GM12878 (cell line): ENCODE data around the gene PDE8B.

Experiments
- CEBPB ChIP-seq, 2 experiments: fragments of 150-350 bp in 1 of 2; IDR thresholded peaks; 2 replicates each; pipeline ENCODE4 v1.6.1; 2012 to 2014; ENCODE audit warnings: low read depth in 2 of 2, low read length in 2 of 2, borderline replicate concordance in 1 of 2, inconsistent platforms in 1 of 2
- CHD2 ChIP-seq: IDR thresholded peaks from 2 replicates; pipeline ENCODE4 v1.6.1; 2011; ENCODE audit warnings: low read depth, low read length, improper control_type of control experiment, borderline replicate concordance
- MXI1 ChIP-seq: fragments of 150-350 bp; IDR thresholded peaks from 2 replicates; pipeline ENCODE4 v1.6.1; 2011; ENCODE audit warnings: low read depth, mild to moderate bottlenecking, inconsistent platforms, low read length, improper control_type of control experiment
- PAX5 ChIP-seq: IDR thresholded peaks from 2 replicates; pipeline ENCODE4 v1.6.1; 2011; ENCODE audit warnings: low read depth, low read length, borderline replicate concordance
- SP1 ChIP-seq: IDR thresholded peaks from one replicate; pipeline ENCODE4 v1.6.1; 2011; ENCODE audit warnings: low read depth, low read length
- SUZ12 ChIP-seq: fragments of 200-600 bp; sonication (generic); IDR thresholded peaks from one replicate; pipeline ENCODE4 v1.6.1; 2018; ENCODE audit warnings: antibody characterized with exemption, mild to moderate bottlenecking; ENCODE audit not compliant: unreplicated experiment
- TF ChIP-seq, protein P1 (sequence below): IDR thresholded peaks from 2 replicates; pipeline ENCODE4 v1.6.1; 2012; ENCODE audit warnings: mild to moderate bottlenecking, low read depth, low read length
- TF ChIP-seq, protein P2 (sequence below), 3 experiments: IDR thresholded peaks in 2 of 3; conservative IDR thresholded peaks in 1 of 3; 2 replicates each; pipeline ENCODE4 v1.5.1; 2011; ENCODE audit warnings: low read depth in 3 of 3, low read length in 3 of 3, mild to moderate bottlenecking in 3 of 3, control low read depth in 2 of 3, moderate library complexity in 2 of 3, inconsistent platforms in 1 of 3, mixed read lengths in 1 of 3; ENCODE audit not compliant: control insufficient read depth in 2 of 3, insufficient read depth in 1 of 3; ENCODE audit errors: extremely low read depth in 1 of 3

DNA sequence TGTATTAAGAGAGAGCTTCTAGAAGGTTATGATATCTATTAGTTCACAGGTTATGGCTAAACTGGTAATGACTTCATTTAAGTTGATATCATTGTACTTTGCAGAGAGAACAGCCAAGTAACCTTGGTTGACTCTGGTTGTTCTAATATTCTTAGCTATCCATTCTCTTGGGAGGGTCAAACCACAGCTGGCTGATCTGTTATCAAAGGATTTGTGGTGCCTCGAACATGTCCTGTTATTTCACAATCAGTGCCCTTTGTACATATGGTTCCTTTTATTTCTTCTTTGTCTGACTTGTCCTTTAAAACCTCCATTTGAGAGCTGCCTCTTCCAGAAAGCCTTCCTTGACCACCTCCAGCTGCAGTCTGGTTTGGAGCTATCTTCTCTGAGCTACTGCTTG is 61.7 kb downstream of the PDE8B start:
- TF ChIP-seq, protein P1, sequence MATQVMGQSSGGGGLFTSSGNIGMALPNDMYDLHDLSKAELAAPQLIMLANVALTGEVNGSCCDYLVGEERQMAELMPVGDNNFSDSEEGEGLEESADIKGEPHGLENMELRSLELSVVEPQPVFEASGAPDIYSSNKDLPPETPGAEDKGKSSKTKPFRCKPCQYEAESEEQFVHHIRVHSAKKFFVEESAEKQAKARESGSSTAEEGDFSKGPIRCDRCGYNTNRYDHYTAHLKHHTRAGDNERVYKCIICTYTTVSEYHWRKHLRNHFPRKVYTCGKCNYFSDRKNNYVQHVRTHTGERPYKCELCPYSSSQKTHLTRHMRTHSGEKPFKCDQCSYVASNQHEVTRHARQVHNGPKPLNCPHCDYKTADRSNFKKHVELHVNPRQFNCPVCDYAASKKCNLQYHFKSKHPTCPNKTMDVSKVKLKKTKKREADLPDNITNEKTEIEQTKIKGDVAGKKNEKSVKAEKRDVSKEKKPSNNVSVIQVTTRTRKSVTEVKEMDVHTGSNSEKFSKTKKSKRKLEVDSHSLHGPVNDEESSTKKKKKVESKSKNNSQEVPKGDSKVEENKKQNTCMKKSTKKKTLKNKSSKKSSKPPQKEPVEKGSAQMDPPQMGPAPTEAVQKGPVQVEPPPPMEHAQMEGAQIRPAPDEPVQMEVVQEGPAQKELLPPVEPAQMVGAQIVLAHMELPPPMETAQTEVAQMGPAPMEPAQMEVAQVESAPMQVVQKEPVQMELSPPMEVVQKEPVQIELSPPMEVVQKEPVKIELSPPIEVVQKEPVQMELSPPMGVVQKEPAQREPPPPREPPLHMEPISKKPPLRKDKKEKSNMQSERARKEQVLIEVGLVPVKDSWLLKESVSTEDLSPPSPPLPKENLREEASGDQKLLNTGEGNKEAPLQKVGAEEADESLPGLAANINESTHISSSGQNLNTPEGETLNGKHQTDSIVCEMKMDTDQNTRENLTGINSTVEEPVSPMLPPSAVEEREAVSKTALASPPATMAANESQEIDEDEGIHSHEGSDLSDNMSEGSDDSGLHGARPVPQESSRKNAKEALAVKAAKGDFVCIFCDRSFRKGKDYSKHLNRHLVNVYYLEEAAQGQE = no peak
- TF ChIP-seq, protein P2, sequence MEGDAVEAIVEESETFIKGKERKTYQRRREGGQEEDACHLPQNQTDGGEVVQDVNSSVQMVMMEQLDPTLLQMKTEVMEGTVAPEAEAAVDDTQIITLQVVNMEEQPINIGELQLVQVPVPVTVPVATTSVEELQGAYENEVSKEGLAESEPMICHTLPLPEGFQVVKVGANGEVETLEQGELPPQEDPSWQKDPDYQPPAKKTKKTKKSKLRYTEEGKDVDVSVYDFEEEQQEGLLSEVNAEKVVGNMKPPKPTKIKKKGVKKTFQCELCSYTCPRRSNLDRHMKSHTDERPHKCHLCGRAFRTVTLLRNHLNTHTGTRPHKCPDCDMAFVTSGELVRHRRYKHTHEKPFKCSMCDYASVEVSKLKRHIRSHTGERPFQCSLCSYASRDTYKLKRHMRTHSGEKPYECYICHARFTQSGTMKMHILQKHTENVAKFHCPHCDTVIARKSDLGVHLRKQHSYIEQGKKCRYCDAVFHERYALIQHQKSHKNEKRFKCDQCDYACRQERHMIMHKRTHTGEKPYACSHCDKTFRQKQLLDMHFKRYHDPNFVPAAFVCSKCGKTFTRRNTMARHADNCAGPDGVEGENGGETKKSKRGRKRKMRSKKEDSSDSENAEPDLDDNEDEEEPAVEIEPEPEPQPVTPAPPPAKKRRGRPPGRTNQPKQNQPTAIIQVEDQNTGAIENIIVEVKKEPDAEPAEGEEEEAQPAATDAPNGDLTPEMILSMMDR (IDR thresholded peaks at IDR 0.05 in 2 of 3, conservative IDR thresholded peaks at IDR 0.05 in 1 of 3; ENCODE audit: control insufficient read depth in 2 of 3, extremely low read depth in 1 of 3, insufficient read depth in 1 of 3, low read depth in 3 of 3, low read length in 3 of 3) = no peak
- TF ChIP-seq SUZ12 (no peak), PAX5 (no peak), SP1 (no peak), CHD2 (no peak), CEBPB (IDR thresholded peaks at IDR 0.05; ENCODE audit: borderline replicate concordance in 1 of 2, low read depth in 2 of 2, low read length in 2 of 2) (no peak), MXI1 (no peak)
